Inflammatory macrophage treated with lipopolysaccharide for 1 hour (primary cell): ENCODE measurements around the gene THUMPD3.

ENCODE experiments used
- DNase-seq, 2 donors: peaks; one replicate each; pipeline ENCODE4 v3.0.0-alpha.2; 2020 to 2022

The THUMPD3 gene

DNA sequence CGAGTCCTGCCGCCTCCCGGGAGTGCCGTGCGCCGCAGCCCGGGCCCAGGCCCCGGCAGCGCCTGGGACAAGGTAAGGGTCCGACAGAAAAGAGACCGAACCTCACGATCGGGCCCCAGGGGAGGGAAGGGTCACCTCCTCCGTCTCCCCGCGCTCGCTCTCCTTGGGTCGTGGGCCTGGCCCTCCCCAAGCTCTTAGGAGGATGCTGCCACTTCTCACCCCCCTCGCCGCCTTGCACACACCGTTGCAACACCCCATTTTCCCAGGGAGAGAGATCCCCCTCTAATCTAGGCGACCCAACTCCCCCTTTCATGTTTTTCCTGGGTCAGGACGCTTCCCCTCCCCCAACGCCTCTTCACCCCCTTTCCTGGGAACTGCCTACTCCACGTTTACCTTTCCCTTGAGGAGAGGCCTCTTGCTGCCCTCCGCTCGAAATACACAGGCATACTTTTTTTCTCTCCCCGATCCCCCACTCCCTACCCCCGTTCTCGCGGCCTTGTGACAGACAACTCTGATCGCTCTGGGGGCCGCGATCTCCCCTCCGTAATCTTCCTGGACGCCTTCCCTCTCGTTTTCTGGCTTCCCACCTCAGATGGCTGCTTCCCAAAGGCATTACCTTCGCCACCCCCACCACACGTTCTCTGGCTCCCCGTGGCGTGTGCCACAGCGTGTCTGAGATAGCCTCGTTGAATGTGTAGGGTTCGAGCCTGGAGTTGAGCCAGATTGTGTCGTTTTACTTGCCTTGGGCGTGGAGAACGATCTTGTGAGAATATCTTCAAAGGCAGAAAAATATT, 35.2 kb downstream of the THUMPD3 start:
- no peak for DNase-seq

DNA sequence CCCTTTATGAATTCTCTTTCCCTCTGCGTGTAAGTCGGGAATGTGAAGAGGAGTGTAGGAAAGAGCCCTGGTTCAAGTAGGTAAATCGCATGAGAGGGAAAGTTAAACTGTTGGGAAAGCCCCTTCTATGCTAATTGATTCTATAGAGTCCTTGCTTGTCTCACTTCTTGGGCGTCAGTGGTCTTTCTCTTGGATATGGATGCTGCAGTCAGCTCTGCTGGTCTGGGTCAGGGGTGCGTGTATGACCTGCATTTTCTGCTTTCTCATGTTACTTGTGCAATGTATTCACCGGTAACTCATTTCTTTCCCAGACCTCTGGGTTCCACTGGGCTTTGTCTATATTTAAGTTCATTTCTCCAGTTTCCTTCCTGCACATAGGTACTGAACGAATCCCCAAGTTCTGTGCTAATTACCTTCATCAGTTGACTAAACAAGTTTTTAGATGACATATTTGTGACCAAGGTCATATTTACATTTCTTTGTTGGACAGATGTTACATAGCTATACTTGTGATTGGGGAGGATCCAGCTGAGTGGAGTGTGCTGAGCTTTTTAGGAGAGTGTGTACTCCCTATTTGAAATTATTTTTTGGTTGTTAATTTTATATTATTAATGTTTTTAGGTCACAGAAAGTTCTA, 36.0 kb downstream of the THUMPD3 start:
- DNase-seq: peak; percentile 46 to 59

DNA sequence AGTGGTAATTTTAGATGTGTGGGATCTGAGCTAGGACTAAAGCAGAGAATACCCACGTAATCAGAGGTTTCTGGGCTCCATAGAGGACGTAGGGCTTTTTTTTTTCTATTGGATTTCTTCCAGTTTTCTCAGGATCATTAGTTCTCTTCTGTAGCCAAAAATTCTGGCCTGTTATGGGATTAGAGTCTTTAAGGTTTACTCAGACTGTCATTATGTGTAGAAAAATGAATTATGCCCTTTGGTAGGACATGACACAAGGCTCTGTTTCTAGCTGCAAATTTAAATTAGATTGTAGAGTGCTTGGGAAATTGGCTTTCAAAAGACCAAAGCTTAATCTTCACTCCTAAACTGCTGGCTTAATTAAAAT, 36.5 kb downstream of the THUMPD3 start:
- DNase-seq: no peak

DNA sequence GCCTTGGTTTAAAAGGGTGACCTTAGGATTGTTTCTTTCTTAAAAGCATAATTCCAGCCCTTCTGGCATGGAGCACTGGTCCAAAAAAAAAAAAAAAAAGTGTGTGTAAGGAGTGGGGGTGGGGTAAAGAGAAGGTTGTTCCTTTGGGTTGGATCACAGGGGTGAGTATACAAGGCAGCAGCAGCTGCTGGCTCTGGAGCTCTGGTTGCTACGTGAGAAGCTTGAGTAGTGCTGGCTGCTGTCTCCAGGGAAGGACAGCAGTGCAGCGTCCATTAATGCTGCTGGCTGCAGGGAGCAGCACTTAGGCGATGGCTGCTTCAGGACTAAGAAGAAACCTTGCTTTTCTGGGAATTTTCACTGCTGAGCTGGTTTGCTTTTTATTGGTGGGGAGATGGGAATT, 36.9 kb downstream of the THUMPD3 start:
- peak in 1 of 2 donors; percentile 62 for DNase-seq

DNA sequence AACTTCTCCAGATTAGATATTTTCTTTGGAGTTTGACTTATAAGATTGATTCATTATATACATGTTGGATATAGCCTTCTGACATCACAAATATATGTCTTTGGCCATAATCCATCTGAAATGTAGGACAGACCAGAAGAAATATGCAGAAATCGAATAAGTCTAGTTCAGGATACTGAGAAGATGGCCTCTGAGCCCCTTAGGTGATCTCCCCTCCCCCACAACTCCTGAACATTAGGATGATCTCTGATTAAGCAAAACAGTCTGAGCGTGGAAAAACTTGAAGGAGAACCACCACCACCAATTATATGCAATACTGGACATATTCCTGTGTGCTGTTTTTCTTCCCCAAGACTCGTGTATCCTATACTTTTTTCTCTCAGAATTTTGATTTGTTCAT, 37.8 kb downstream of the THUMPD3 start:
- DNase-seq: no peak

DNA sequence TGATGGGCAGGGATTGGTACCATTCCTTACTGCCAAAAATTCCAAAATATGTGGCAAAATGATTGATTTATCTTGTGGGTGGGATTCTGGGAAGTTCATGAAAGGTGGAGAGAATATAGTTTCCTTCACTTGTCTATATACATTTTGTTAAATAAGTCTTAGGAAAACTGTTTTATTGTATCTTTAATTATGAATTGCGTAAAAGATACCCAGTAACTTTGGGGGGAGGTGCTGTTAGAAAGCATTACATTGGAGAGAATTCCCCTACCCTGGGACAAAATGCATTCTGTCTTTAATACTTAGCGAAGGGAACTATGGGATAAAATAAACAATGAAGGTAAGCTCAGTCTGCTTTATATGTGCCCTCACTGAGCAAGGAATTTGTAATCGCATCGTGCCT, 39.1 kb downstream of the THUMPD3 start:
- no peak for DNase-seq

DNA sequence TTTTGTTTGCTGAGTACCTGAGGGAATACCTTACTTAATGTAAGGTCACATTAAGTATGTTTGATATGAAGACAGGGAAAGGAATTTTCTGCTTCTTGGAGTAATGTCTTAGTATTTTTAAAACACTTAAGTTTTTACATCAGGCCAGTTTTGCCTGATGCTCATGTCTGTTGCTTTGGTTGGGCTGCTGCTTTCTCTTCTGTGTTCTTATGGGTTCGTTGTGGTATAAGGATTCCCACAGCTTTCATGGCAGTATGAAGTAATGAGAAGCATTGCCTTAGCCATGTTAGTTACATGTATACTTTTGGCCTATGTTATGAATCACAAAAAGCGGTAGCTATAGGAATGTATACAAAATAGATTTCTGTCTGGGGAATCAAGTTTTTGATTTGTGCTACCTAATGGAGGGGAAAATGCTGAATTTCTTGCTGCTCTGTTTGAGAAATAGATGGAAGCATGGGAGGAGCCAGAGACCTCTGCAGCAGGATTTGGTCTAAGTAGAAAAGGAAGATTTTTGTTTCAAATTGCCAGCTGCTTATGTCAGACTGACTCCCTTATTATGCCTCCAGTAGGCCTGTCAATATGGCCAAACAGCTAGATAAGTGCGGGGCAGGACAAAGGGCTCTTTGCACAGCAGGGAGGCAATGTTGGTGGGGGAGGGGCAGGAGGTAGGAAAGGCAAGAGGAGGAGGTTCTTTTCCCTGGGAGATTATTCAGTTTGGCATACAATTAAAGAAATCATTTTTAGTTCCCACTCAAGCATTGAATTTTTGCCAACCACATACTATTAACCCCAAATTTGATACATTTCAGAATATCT, 39.8 kb downstream of the THUMPD3 start:
- no peak for DNase-seq

DNA sequence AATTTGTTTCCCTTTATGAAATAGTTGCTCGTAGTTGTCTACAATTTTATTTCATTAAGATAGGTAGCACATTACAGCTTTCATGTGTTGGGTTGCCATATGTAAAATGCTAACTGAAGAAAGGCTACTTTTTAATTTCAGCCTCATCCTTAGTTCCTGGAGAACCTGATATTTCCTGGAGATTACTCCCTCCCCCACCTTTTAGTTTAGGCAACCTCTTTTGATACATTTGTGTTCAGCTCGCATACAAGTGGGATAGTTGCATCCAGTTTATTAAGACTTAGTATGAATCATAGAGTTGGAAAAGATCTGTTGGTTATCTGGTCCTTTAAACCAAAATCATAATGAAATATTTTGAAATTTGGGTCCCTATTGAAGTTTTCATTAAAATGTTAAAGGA, 40.6 kb downstream of the THUMPD3 start:
- no peak for DNase-seq

DNA sequence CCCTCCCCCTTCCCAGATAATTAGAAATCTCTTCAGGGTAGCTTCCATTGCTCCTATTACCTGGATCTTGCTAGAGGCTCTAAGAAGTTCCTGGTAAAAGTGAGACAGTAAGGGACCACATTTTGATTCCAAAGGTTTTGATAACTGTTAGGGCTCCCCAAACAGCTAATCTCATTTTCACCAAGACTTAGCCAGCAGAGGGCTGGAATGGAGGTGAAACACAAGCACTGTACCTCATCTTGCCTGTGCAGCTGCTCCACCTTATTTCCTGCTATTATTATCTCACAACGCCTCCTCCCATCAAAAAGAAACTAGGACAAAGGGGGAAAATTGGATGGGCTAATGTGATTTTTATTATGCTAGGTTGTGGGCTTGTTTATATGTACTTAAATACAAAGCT, 41.8 kb downstream of the THUMPD3 start:
- DNase-seq: no peak

DNA sequence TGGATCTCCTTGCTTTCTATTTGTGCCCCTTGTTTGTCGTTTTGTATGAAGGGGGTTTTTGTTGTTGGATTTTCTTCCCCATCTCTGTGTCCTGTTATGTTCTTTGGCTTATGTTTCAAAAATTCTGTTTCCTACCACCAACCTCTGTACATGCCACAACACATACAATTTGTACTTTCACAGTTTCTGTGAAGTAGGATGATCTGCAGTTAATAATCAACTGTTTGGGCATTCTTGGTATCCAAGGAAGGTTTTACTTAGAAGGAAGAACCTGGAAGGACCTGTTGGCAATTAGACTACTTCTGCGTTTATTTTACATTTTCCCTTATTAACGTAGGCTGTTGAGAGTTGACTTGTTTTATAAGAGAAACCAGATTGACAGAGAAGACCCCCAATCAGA, 42.9 kb downstream of the THUMPD3 start:
- no peak for DNase-seq

DNA sequence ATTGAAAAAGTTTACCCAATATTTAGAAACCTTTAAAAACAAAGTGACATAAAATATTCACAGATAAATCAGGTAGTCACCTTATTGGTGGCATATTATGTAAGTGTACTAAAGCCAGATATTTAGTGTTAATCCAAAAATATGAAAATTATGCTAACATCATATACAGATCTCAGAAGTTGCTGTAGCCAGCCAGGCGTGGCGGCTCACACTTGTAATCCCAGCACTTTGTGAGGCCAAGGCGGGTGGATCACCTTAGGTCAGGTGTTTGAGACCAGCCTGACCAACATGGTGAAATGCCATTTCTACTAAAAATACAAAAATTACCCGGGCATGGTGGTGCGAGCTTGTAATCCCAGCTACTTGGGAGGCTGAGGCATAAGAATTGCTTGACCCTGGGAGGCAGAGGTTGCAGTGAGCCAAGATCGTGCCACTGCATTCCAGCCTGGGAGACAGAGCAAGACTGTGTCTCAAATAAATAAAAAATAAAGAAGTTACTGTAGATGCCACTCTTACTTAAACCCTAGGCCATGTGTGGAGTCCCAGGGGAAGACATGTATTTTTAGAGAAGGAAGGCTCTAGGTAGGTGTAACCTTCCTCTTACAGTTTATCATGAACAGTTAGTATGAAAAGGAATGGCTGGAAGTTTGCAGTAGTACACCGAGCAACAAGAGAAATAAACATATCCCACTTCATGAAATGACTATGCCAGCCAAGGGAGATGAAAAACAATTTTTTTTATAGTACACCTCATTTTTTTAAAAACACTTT, 44.2 kb downstream of the THUMPD3 start:
- no peak for DNase-seq

DNA sequence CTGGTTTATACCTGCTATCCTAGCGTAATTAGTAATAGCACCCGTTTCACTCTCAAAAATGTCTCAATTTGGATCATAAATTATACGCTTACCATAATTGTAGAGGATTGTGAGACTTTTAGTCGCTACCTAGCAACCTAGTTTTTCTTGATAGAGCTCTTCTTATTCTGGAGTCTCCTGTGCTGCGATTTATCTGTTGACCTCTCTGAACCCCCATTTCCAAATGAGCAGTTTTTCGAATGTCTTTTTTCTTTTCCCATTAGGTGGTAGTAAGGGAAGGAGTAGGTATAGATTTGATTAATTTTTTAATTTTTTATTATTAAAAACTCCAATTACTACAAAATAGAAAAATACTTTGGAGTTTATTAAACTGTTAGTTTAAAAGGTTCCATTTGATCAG, 45.2 kb downstream of the THUMPD3 start:
- no peak for DNase-seq

DNA sequence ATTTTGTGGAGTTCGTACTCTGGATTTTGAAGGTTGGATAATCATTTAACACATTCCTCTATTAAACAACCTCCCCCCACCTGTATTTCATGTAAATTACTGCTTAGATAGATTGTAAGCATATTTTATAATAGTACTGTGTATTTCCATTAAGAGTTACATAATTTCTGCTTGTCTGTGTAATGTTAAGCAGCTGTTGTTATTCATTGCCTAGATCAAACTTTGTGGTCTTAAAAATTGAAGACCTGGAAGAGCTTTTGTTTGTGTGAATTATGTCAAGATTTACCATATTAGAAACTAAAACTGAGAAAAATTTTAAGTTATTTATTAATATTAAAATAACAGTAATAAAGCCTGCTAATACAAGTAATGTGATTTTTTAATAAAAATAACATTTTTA, 45.7 kb downstream of the THUMPD3 start:
- DNase-seq: no peak

DNA sequence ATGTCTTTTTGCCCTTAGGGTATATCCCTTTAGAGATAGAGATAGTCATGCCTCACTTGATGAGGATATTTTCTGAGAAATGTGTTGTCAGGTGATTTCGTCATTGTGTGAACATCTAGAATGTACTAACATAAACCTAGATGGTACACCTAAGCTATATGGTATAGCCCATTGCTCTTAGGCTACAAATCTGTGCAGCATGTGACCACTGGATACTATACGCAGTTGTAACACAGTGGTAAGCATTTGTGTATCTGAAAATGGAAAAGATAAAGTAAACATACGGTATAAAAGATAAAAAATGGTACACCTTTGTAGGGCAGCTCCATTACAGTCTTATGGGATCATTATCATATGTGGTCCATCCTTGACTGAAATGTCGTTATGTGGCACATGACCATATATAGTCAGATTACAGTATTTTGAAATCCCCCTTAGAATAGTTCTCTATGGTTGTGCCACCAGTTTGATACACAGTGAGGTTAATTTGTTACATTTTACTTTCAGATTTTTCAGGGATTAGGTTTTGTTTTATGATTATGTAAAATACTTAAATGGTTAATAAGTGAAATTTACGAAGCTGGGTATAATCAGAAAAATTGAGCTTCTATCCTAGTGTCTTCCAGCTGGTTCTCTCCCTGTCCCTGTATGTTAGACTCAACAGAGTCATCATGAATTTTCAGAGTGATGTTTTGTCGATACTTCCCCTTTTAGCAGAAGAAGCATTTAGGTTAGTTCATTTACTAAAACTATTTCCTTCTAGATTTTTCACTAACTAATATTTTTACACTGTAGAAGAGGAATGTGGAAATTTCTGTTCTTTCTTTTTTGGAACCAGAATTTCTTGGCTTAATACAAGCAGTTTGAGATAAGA, 47.4 kb downstream of the THUMPD3 start:
- DNase-seq: peak; percentile 46 to 48

DNA sequence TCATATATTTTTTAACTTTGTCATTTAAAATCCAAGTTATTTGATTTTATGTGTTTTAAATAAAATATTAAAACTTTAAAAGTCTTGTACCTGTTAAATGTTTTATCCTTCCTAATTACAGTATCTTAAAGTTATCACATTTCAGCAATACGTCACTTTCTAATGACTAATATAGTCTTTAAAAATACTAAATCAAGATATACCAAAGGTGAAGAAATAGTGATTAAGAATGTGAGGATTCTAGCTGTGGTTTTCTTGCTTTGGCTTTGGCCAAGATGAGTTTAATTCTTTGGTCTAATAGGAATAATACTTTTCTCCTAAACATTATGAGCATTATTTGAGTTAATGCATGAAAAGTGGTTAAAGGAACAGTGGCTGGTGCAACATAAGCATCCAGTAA, 48.4 kb downstream of the THUMPD3 start:
- DNase-seq: no peak

DNA sequence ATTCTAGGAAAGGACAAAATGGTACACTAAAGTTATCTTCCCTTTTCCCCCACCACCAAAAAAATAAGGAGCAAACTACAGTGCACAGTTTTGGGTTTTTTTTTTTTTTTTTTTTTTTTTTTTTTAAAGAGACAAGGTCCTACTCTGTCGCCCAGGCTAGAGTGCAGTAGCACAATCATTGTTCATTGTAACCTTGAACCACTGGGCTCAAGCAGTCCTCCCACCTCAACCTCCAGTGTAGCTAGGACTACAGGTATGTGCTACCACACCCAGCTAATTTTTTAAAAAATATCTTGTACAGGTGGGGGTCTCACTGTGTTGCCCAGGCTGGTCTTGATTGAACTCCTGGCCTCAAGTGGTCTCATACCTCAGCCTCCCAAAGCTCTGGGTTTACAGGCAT, 49.4 kb downstream of the THUMPD3 start:
- no peak for DNase-seq

DNA sequence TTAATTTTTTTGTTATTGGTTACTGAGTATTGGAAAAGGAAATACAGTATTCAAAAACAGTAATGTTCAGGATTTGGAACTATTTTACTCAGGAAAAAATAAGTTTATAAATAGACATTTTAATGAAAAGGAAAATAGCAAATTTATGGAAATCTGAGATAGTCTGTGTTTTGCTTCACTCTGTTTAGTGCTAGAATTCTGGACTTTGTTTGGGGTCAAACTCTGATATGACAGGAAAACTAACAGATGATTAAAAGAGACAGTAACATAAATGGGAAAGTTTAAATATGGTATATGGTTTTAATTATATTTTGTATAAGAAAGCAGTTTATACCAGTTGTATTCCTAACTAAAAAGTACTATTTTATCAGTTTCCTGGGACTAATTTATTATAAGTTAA, 52.0 kb downstream of the THUMPD3 start:
- no peak for DNase-seq

DNA sequence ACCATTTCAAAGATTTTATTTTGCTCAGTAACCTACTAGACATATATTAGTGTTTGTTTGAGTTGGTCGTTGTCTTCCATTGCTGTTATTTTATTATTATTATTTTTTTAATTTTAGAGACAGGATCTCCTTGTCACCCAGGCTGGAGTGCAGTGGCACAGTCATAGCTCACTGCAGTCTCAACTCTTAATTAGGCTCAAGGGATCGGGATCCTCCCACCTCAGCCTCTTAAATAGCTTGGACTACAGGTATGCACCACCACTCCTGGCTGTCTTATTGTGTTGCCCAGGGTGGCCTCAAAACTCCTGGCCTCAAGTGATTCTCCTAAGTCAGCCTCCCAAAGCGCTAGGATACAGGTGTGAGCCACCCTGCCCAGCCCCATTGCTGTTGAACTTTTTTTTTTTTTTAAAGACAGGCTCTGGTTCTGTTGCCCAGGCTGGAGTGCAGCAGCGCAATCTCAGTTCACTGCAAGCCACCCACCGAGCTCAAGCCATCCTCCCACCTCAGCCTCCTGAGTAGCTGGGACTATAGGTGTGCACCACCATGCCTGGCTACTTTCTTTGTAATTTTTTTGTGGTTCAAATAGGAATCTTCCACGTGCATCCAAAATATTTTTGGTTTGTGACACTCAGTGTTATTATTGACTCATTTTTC, 52.8 kb downstream of the THUMPD3 start:
- no peak for DNase-seq

DNA sequence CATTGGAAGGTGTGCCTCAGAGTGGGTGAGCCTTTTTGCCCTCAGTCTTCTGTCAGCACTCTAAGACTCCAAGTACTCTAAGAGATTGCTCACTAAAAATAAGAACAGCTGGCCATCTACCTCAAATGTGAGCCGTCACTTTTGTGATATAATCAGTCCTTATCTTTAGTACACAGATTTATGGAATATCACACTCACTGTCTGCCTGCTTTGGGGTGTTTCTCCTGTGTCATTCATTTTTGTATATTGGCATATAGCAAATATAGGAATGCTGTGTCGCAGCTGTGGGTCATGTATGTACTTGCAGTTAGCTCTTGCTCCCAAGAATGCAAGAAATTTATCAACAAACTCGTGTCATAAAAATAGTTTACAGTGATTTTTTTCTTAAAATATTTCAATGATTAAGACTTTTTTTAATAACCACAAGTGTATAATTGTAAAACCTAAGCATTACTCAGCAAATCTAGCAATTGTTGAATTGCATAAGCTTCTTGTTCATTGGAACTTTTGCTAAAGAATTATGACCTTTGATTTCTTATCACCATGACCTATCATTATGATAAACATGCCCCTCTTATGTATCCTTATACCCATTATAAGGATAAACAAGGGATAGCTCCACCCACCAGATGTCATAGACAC, 53.4 kb downstream of the THUMPD3 start:
- DNase-seq: no peak

DNA sequence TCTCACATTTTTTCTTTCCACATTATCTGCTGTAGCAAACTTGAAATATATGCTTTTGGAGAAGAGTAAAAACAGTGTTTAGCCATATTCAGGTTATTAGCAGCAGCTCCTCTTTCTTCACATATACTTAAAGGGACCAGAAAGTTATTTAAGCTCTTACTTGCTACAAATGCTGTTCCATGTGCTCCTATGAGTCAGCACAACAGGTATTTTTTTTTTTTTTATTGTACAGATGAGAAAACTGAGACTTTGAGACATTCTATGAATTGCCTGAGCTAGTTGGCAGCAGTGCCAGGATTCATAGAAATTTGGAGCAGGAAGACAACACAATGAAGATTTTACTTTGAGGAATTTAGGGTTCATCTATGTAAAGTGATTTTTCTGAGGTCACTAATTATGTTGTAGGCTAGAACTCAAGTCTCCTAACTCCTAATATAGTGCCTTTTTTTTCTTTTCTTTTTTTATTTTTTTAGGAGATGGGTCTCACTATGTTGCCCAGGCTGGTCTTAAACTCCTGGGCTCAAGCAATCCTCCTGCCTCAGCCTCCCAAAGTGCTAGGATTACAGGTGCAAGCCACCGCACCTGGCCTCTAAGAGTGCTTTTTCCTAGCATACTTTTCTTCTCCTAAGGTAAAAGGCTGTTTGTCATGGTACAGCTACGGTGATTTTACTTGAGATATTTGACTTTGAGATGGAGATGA, 58.1 kb downstream of the THUMPD3 start:
- no peak for DNase-seq
